Fibroblast of lung (primary cell): Measurements from ENCODE around the gene SLC6A7.

Experiments used
- CTCF ChIP-seq, 2 donors: IDR thresholded peaks in 1 of 2; conservative IDR thresholded peaks in 1 of 2; 1 replicate in 1 of 2; 2 replicates in 1 of 2; pipeline ENCODE4 v1.5.1; 2011 to 2012; ENCODE audit warnings: low read length in 2 of 2, control low read depth in 1 of 2, inconsistent platforms in 1 of 2, low read depth in 1 of 2, mild to moderate bottlenecking in 1 of 2
- EZH2 ChIP-seq: IDR thresholded peaks from 2 replicates; pipeline ENCODE4 v1.5.1; 2012; ENCODE audit warnings: low read length, control low read depth, mild to moderate bottlenecking; ENCODE audit errors: missing control alignments

- no peak for TF ChIP-seq CTCF (conservative IDR thresholded peaks at IDR 0.05 in 1 of 2, IDR thresholded peaks at IDR 0.05 in 1 of 2; ENCODE audit: low read depth in 1 of 2, low read length in 2 of 2)
- no peak for TF ChIP-seq EZH2
Measured at GRCh38 chr5:150255659-150256409, 66.0 kb downstream of the SLC6A7 start.
